Measurements from ENCODE around the gene GJC1.
"Not testable (repeated sequence)": the region's sequence is repeated elsewhere in the genome, so short reads cannot be mapped to it uniquely, and the experiment has no call there.

The GJC1 gene

DNA sequence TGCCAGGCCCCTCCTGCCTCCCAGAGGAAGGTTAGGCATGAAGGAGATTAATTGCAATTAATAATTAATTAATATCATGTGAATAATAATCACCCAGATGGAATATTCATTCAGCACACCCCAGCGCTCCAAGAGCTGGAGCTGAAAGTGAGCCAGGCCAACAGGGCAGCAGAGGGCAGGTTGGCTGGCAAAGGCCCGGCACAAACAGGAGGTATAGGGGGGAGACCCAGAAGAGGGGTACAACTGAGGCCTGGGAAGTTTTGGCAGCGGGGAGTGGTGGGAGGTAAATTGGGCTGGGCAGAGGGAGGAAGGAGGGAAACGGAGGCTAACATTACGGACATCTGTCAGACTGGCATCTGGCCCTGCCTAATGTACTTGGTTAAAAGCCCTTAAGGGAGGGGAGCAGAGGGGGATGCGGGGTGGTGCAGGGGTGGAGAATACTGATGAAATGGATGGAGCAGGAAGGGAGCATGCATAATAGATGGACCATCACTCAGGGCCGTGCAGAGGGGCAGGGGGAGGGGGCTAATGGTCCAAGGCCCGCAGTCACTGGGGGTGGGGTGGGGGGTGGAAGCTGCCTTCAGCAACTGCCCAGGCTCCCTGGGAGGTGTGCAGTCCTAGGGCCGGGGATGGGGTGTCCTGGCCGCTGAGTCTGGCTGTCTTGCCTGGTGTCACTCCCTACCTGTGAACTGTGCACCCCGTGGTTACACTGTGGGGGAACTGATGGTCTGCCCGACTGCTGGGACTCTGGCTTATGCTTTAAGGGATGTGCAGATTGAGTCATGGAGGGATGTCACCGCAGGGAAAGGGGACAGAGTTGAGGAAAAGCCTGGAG, 69.4 kb downstream of the GJC1 start:
- DNase-seq (ENCODE audit: low read depth, low spot score): no peak

DNA sequence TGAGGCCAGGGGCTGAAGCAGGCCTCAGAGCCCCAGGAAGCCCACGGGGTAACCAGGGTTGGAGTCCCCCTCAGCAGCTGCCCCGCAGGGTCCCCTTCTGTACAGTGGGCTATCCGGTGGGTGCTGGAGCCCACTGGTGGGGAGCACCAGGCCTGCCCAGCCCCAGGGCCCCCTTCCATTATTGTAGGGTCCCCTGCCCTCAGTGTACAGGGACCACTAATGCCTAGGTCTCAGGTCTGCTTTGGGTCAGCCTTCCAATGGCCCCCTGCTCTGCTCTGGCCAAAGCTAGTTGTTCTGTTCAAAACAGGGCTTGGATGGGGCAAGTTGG, 70.2 kb downstream of the GJC1 start:
- no peak for DNase-seq (ENCODE audit: low read depth, low spot score)

DNA sequence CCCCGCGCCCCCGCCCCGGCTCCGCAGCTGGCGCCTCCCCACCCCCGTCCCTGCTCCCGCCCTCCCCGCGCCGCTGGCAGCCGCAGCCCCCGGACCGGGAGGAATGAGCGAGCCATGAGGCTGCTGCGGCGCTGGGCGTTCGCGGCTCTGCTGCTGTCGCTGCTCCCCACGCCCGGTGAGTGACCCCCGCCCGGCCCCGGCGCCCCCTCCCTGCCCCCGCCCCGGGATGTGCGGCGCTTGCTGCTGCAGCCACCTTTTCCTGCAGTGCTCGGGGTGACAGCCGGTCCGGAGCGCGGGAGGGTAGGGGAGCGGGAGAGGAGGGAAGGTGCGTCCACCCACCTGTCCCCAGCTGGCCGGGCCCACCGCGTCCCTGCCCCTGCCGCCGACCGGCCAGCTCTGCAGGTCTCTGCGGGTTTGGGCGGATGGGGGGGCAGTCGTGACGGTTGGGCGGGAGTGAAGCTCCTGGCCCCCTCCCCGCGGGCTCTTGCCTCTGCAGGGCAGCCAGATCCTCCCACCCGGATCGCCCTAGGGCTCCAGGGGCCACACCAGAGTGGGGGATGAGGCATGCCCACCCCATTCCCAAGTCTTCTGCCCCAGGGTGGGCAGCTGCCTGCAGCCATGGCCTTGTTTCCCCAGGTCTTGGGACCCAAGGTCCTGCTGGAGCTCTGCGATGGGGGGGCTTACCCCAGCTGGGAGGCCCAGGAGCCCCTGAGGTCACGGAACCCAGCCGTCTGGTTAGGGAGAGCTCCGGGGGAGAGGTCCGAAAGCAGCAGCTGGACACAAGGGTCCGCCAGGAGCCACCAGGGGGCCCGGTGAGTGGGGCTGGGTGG, 70.8 kb downstream of the GJC1 start:
- no peak for DNase-seq (ENCODE audit: low read depth, low spot score)

DNA sequence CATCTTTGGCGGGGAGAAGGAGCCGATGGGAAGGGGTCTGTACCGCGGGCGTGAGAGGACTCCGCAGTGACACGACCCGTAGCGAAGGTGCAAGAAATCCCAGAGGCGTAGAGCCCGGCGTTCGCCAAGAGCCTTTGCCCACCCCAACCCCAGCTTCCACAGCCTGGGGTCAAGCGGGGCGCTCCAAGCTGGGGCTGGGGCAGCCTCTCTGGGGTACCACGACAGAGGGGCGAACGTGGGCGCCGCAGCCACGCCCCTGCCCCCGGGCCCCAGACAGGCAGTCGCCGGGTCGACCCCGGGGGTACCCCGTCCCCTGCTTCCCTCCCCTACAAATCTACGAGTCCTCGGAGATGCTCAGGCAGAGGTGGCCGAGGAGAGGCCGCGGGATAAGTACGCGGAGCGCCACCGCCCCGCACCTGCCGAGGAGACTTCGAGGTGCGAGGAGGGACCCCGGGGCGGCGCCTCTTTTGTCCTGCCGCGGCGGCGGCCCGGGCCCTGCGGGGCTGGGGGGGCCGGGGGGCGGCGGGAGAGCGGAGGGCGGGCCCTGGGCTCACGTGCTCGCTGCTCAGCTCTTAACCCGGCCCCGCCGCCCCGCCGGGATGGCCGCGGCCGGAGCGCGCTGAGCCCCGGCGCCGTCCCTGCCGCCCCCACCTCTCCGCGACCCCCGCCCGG, 71.5 kb downstream of the GJC1 start, which contains the start of gene ADAM11:
Gene ADAM11 (plus strand): TSS at position 575 of the 672 bp plus-strand sequence. CDS start 212 bp downstream, outside the sequence.
- no peak for DNase-seq (ENCODE audit: low read depth, low spot score)

DNA sequence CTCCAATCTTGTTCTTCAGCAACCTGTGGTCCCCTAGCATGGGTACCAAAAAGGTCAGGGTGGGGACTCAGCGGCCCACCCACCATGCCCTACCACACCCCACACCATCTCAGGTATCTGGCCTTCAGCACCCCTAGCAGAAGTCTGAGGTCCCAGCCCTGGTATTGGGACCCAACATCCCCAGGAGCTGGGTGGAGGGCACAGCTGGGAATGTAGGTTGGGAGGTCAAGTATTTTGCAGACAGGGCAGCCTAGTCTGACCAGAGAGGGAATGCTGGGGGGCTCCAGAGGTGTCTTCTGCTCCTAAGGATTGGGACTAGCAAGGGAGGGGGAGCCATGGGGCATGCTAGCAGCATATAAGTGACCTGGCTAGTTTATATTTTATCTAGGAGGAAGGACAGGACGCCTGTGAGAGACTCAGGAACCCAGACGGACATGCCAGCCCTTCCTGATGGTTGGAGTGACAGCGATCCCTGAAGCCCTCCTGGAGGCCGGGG, 72.1 kb downstream of the GJC1 start:
- no peak for DNase-seq (ENCODE audit: low read depth, low spot score)

DNA sequence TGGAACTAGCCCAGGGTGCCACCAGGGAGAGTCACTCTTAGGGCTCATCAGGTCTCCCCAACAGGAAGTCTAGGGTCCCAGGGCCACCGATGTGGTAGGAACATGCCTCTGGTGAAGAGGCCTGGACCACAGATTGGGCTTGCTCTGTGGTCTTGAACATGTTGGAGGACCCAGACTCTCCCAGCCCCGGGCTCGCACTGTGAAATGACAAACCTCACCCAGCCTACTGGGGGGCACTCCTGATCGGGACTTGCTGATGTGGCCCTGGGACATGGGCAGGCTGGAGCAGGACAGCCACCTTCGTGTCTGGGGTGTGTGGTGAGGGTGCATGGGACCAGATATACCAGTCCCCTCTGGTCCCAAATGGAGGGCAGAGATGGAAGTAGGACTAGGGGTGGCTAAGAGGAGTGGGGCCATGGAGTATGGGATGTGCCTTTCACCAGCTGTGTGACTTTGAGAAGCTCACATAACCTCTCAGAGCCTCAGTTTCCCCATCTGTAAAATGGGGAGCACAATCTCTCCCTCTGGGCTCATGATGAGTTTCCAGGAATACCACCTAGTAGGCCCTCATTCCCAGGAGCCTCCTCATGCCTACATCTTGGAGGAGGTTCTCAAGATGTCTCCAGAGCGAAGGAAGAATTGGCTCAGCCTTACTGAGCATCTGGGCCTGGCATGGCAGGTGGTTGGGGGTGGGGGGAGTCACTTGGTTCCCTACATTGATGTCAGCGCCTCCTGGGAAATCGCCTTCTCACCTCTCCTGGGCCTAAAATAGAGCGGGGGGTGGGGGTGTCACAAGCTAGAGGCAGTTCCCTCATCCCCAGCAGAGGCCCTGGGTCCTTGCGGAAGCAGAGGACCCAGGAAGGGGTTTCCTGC, 72.8 kb downstream of the GJC1 start:
- no peak for DNase-seq (ENCODE audit: low read depth, low spot score)

DNA sequence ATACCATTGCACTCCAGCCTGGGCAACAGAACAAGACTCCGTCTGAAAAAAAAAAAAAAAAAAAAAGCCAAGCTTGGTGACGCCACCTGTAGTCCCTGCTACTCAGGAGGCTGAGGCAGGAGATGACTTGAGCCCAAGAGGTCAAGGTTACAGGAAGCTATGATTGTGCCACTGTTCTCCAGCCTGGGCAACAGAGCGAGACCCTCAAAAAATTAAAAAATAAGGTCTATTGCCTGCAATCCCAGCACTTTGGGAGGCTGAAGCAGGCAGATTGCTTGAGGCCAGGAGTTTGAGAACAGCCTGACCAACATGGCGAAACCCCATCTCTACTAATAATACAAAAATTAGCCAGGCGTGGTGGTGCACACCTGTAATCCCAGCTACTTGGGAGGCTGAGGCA, 74.9 kb downstream of the GJC1 start:
- DNase-seq (ENCODE audit: low read depth, low spot score): not testable (repeated sequence)

DNA sequence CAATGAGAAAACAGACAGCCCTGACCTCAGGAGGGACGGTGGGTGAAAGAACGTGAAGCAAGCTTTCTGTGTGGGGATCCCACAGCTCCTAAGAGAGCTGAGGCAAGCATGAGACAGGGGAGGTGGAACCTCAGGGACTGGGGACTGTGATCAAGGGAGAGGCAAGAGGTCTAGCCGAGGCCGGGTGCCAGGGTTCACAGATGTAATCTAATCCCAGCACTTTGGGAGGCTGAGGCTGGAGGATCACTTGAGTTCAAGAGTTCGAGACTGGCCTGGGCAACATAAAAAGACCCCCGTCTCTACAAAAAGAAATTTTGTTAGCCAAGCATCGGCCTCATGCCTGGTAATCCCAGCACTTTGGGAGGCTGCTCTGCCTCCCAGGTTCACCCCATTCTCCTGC, 75.8 kb downstream of the GJC1 start:
- no peak for DNase-seq (ENCODE audit: low read depth, low spot score)

DNA sequence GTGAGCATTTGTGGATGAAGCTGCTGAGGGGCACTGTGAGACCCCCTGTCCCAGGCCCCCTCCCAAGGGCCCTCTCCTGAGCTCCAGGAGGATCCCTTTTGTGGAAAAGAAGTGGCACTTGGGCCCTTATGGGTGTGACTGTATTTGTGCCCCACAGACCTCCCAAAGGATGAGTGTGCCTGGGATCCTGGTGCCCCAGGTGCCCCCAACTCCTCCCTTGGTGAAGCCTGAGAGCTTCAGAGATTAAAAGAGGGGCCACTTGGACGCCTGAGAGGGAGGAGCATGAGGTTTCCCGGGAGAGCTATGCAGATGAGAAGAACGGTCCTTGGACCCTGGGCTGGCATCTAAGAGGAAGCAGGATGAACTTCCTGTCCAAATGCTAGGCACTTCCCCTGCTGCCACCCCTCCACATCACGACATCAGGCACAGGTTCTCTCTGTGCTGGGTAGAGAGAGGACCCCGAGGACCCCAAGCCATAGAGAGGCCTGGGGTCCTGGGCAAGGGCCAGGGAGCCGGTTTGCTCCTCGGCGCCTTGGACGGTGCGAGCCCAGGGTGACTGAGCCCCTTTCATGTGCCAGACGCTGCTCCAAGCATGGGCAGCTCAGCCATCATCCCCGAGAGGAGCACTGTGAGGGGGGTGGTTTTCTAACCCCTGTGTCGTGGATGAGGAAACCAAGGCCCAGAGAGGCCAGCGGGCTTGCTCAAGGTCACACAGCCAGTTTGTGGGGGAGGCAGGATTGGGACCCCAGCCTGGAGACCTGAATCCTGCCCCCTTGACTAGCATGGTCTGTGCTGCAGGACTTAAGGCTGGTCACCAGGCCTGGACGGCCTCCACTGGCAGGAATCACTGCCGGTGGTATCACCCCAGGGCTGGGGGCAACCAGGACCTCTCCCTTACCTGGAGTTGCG, 76.9 kb downstream of the GJC1 start:
- DNase-seq (ENCODE audit: low read depth, low spot score): no peak

DNA sequence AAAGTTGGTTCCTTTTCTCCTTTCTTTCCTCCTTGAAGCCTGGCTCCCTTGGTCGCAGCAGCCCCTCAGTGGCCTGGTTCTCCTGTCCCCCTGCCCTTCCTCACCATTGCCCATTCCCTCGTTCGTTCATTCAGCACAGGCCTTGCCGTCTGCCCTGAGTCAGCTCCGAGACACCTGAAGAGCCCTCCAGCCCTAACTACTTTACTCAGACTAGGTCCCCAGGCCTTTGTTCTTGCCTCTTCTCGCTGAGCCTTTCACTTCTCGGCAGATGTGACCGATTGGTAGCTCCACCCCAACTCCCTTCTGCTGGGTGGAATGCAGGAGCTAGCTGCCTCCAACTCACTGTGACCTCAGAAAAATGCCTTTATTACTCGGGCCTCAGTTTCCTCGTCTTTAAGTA, 78.3 kb downstream of the GJC1 start:
- no peak for DNase-seq (ENCODE audit: low read depth, low spot score)

DNA sequence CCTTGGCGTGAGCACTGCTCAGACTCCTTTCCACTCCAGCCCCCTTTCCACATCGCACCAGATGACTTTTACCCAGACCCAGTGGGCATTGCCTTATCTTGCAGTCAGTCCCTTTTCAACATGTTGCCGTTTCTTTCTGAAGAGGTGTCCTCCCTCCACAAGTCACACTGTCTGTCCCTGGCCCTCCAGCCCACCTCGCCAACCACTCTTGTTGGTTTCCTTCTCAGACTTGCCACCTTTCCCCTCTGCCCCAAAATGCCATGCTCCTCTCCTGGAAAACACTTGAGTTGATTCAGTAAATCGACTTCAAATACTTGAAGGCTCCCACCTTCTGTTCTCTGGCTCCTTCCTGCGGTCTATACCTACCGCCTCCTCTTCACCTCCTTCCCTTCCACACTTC, 78.8 kb downstream of the GJC1 start:
- DNase-seq (ENCODE audit: low read depth, low spot score): no peak

DNA sequence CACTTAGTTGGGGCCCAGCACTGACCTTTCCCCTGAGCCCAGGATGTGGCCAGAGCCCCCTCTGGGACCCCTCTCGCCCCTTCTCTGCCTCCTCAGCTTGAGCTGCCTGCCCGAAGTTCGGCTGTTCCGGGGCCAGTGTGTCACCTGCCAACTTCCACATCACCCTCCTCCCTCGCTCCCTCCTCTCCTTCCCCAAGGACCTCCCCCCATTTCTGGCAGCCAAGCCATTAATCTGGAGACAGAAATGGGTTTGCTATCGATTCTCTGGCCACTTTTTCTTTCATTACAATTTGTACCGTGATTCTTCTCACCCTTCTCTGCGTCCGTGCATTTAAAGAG, 80.1 kb downstream of the GJC1 start:
- no peak for DNase-seq (ENCODE audit: low read depth, low spot score)

DNA sequence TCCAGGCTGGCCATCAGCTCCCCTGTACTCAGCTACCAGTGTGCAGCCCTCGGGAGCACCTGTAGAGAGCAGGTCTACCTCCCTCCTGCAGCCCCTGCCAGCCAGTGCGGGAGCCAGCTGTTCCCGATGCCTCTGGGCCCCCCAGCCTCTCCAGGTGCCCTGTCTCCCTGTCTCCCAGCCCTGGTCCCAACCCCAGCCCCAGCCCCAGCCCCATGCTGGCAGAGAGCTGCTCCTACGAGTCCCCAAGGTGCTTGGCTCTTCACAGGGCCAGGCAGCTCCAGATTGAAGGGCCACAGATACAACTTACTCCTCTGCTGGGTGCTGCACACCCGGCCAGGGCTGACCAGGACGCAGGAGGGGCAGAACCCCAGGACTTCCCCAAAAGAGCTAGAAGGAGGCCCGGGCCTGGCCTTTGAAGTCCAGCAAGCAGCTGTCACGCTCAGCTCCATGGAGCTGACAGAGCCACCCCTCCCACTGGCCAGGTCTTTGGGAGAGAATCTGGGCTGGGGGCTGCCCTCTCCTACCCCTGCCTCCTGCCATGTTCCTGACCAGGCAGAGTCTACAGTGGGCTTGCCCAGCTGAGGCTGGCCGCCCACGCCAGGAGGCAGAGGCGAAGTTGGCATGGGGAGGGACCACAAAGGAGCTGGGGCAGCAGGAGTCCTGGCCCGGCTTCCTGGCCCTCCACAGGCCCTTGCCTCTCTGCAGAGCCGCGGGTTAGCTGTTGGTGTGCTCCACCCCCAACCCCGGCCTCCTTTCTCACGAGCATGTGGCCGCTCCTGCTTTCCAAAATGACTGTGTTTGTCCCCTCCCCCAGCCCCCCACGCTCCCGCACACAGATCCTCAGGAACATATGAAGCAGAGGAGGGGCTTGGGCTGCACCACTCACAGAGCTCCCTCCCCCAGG, 80.8 kb downstream of the GJC1 start:
- no peak for DNase-seq (ENCODE audit: low read depth, low spot score)

Data from smooth muscle cell of the brain vasculature (primary cell).